ENCODE measurements around the gene CRB3. TPM values are rescaled to one million over a fixed set of nuclear protein-coding genes. Genes with fewer than 3 reads are reported as not detected.

The CRB3 gene
- total and polyA plus RNA-seq, 2 of the 8 experiments (the other 6 are each of a cell fraction or from before 2014, with no cell fraction given): 21.1 to 24.6 TPM

GRCh38 chr19:6510618-6511017, 46.5 kb downstream of the CRB3 start (continued):
- TF ChIP-seq ATF3 (IDR thresholded peaks at IDR 0.05; ENCODE audit: insufficient read depth, low read depth, low read length): no peak
- no peak for TF ChIP-seq TEAD4 (IDR thresholded peaks at IDR 0.05; ENCODE audit: low read depth, low read length)
- TF ChIP-seq E2F6 (IDR thresholded peaks at IDR 0.05): no peak
- TF ChIP-seq EZH2 (IDR thresholded peaks at IDR 0.05; ENCODE audit: low read depth, low read length, severe bottlenecking): no peak
- no peak for TF ChIP-seq JUND (IDR thresholded peaks at IDR 0.05; ENCODE audit: low read length)

Measured in H1 (cell line).